HepG2 (cell line): ENCODE data around the gene TCF12. TPM values are rescaled to one million over a fixed set of nuclear protein-coding genes. Genes with fewer than 3 reads are reported as not detected.

Source experiments
- ATAC-seq: fragments of 200-7000 bp; cut with Tn5 transposase; 3 replicates; pipeline ENCODE4 v1.9.1; 2020; ENCODE audit warnings: mild to moderate bottlenecking, moderate library complexity
- BruUV-seq: library from RNA; stranded (reverse); fragments of 400-500 nt; replicated peaks from 2 replicates; lab custom pipeline; 2021; lab: Mats Ljungman, UMichigan
- CTCF ChIA-PET: fragments of 300-600 bp; formaldehyde crosslinking; extraction: SDS; loops from one replicate; lab custom pipeline; 2021; ENCODE audit warnings: low total read pairs, inconsistent platforms, low intra/inter-chr PET ratio; lab: Yijun Ruan, JAX
- POLR2A ChIA-PET: fragments of 350-600 bp; sonication (Branson Sonifier 250); formaldehyde crosslinking; loops from one replicate; lab custom pipeline; 2020; ENCODE audit warnings: antibody characterized with exemption, inconsistent platforms; lab: Yijun Ruan, JAX
- DNase-seq: peaks from one replicate; pipeline ENCODE4 v3.0.0-alpha.2; 2015; ENCODE audit warnings: low spot score
- FAIRE-seq: peaks from 3 replicates; lab custom pipeline; 2011; peaks lifted over from hg19 to GRCh38; lab: Jason Lieb, UNC
- H2AFZ ChIP-seq: one replicate; pipeline ENCODE4 v1.6.1; 2011; ENCODE audit warnings: low read length, inconsistent platforms
- H3K27ac ChIP-seq: fragments of 300-600 bp; 3 replicates; pipeline ENCODE4 v1.8.0; 2011; ENCODE audit warnings: mixed run types, mild to moderate bottlenecking, mixed read lengths, low read length, inconsistent platforms; ENCODE audit not compliant: insufficient read depth; ENCODE audit errors: extremely low read length
- H3K27me3 ChIP-seq, 2 experiments: fragments of 200-600 bp in 1 of 2; 2 replicates in 1 of 2; 3 replicates in 1 of 2; pipeline versions ENCODE4 v1.6.0 to v1.8.0; 2011; ENCODE audit warnings: low read length in 2 of 2, mild to moderate bottlenecking in 2 of 2, moderate library complexity in 2 of 2, inconsistent platforms in 1 of 2; ENCODE audit not compliant: insufficient read depth in 2 of 2, control insufficient read depth in 1 of 2
- H3K36me3 ChIP-seq, 2 experiments: fragments of 200-600 bp in 1 of 2; replicated peaks in 1 of 2; 2 replicates in 1 of 2; 3 replicates in 1 of 2; pipeline versions ENCODE4 v1.5.1 to v1.8.0; 2011; ENCODE audit warnings: low read length in 2 of 2, inconsistent platforms in 1 of 2; ENCODE audit not compliant: insufficient read depth in 2 of 2, control insufficient read depth in 1 of 2
- H3K4me1 ChIP-seq: 2 replicates; pipeline ENCODE4 v1.5.1; 2012; ENCODE audit warnings: low read length, inconsistent platforms; ENCODE audit not compliant: insufficient read depth
- H3K4me2 ChIP-seq: 2 replicates; pipeline ENCODE4 v1.6.0; 2011; ENCODE audit warnings: low read depth, low read length, inconsistent platforms
- H3K4me3 ChIP-seq, 3 experiments: fragments of 200-600 bp in 1 of 3; sonication (generic), shearing (Covaris generic) in 1 of 3; replicated peaks in 1 of 3; 2 replicates each; pipeline ENCODE4 v1.5.1; 2011 to 2016; ENCODE audit warnings: low read length in 3 of 3, inconsistent platforms in 2 of 3, low read depth in 2 of 3, mild to moderate bottlenecking in 2 of 3, control low read depth in 1 of 3, mixed read lengths in 1 of 3; ENCODE audit not compliant: insufficient read depth in 1 of 3
- H3K79me2 ChIP-seq: one replicate; pipeline ENCODE4 v1.6.1; 2011; ENCODE audit warnings: low read length, inconsistent platforms; ENCODE audit not compliant: insufficient read depth
- H3K9ac ChIP-seq: 2 replicates; pipeline ENCODE4 v1.6.0; 2011; ENCODE audit warnings: mild to moderate bottlenecking, low read depth, low read length, inconsistent platforms; ENCODE audit not compliant: insufficient read depth
- H3K9me3 ChIP-seq: 2 replicates; pipeline ENCODE4 v1.5.1; 2012; ENCODE audit warnings: mild to moderate bottlenecking, low read length
- H4K20me1 ChIP-seq: 2 replicates; pipeline ENCODE4 v1.6.0; 2011; ENCODE audit warnings: inconsistent platforms, mild to moderate bottlenecking, low read length, moderate library complexity; ENCODE audit not compliant: insufficient read depth
- AGO1 ChIP-seq: fragments of 200-400 bp; formaldehyde crosslinking; IDR thresholded peaks from 2 replicates; pipeline ENCODE4 v1.6.1; 2017; ENCODE audit warnings: mild to moderate bottlenecking, low read depth, low read length, moderate library complexity; ENCODE audit not compliant: poor library complexity, severe bottlenecking
- CBX1 ChIP-seq: IDR thresholded peaks from one replicate; pipeline ENCODE4 v1.6.1; 2016; ENCODE audit warnings: antibody characterized with exemption, low read depth
- FOXC1 ChIP-seq: sonication (generic); formaldehyde crosslinking; IDR thresholded peaks from 2 replicates; pipeline ENCODE4 v1.8.0; 2022; ENCODE audit warnings: mild to moderate bottlenecking, missing genetic modification reagents, borderline replicate concordance
- FOXJ3 ChIP-seq: sonication (generic); formaldehyde crosslinking; IDR thresholded peaks from 2 replicates; pipeline ENCODE4 v1.4.0; 2020; ENCODE audit warnings: missing genetic modification reagents, mild to moderate bottlenecking, borderline replicate concordance
- HBP1 ChIP-seq: IDR thresholded peaks from 2 replicates; pipeline ENCODE4 v1.6.1; 2016; ENCODE audit warnings: low read depth, control low read depth
- HDAC6 ChIP-seq: fragments of 200-600 bp; sonication (generic); IDR thresholded peaks from 2 replicates; pipeline ENCODE4 v1.7.0; 2017; ENCODE audit warnings: mild to moderate bottlenecking, antibody characterized with exemption, low read length, low read depth
- HNRNPH1 ChIP-seq: fragments of 200-400 bp; formaldehyde crosslinking; optimal IDR thresholded peaks from 2 replicates; pipeline ENCODE3; 2017; ENCODE audit warnings: mild to moderate bottlenecking, low read depth, low read length
- LCORL ChIP-seq, 2 experiments: fragments of 450-650 bp in 1 of 2; sonication (generic) in 1 of 2; formaldehyde crosslinking in 1 of 2; IDR thresholded peaks; 2 replicates each; pipeline versions ENCODE4 v1.5.0 to v1.6.1; 2017 to 2020; ENCODE audit warnings: antibody characterized with exemption in 1 of 2, missing genetic modification reagents in 1 of 2
- MAFG ChIP-seq: sonication (generic); formaldehyde crosslinking; IDR thresholded peaks from 2 replicates; pipeline ENCODE4 v1.5.1; 2020; ENCODE audit warnings: mild to moderate bottlenecking, missing genetic modification reagents
- MBNL3 ChIP-seq: fragments of 250-450 bp; sonication (Bioruptor Pico); conservative IDR thresholded peaks from 2 replicates; pipeline ENCODE4 v1.8.0; 2022; ENCODE audit warnings: mild to moderate bottlenecking, inconsistent platforms
- MTA3 ChIP-seq: sonication (generic); formaldehyde crosslinking; IDR thresholded peaks from 2 replicates; pipeline ENCODE4 v1.4.0; 2020; ENCODE audit warnings: missing genetic modification reagents
- NFE2 ChIP-seq: sonication (generic); formaldehyde crosslinking; IDR thresholded peaks from 2 replicates; pipeline ENCODE4 v1.4.0; 2020; ENCODE audit warnings: missing genetic modification reagents
- PRDM15 ChIP-seq: sonication (generic); formaldehyde crosslinking; IDR thresholded peaks from 2 replicates; pipeline ENCODE4 v1.4.0; 2020; ENCODE audit warnings: missing genetic modification reagents
- SP1 ChIP-seq, 2 experiments: fragments of 450-650 bp in 1 of 2; sonication (generic) in 1 of 2; formaldehyde crosslinking in 1 of 2; IDR thresholded peaks; 2 replicates each; pipeline versions ENCODE4 v1.4.0 to v1.6.1; 2016 to 2020; ENCODE audit warnings: missing genetic modification reagents in 1 of 2
- ZNF180 ChIP-seq: sonication (generic); formaldehyde crosslinking; IDR thresholded peaks from 2 replicates; pipeline ENCODE4 v1.4.0; 2020; ENCODE audit warnings: low read depth, missing genetic modification reagents, borderline replicate concordance
- ZNF512 ChIP-seq: sonication (generic); formaldehyde crosslinking; IDR thresholded peaks from 2 replicates; pipeline ENCODE4 v1.4.0; 2020; ENCODE audit warnings: mild to moderate bottlenecking, missing genetic modification reagents
- ZNF737 ChIP-seq: sonication (generic); formaldehyde crosslinking; IDR thresholded peaks from 2 replicates; pipeline ENCODE4 v1.5.0; 2020; ENCODE audit warnings: missing genetic modification reagents, mild to moderate bottlenecking, borderline replicate concordance
- ZSCAN25 ChIP-seq: sonication (generic); formaldehyde crosslinking; IDR thresholded peaks from 2 replicates; pipeline ENCODE4 v1.8.0; 2022; ENCODE audit warnings: mild to moderate bottlenecking, missing genetic modification reagents
- WGBS: methylation state at CpG from one replicate; pipeline ENCODE4 v1.1.6; 2017; ENCODE audit warnings: low lambda C conversion rate; 5-methylcytosine and 5-hydroxymethylcytosine counted together
- in situ Hi-C: cut with HindIII; loops from 2 replicates; pipeline ENCODE4 v1.10.0; 2017; ENCODE audit warnings: low pct_unique_long_range_greater_than_20kb; ENCODE audit not compliant: extremely low pct_ligation_motif_present
- intact Hi-C: fragments of 100-400 bp; cut with micrococcal nuclease; formaldehyde crosslinking; loops from one replicate; pipeline ENCODE4 v1.10.0; 2022; ENCODE audit not compliant: unreplicated experiment
- polyA plus RNA-seq, 8 experiments: library from polyadenylated mRNA; depleted of rRNA in 3 of 8; stranded (reverse) in 7 of 8; unstranded in 1 of 8; fragments of >200 nt; fragmentation: Illumina TruSeq in 4 of 8; extraction: Trizol in 4 of 8; gene quantifications; 2 replicates each; pipeline versions ENCODE4 v1.2.1 to v1.2.3, GENCODE V29; 2011 to 2016; ENCODE audit warnings: low read depth in 4 of 8, missing spikeins in 1 of 8, mixed read lengths in 1 of 8; ENCODE audit not compliant: insufficient read depth in 1 of 8
- total RNA-seq, 5 experiments: library from RNA; depleted of rRNA; stranded (reverse); fragments of >200 nt; fragmentation: Illumina TruSeq; extraction: Trizol; gene quantifications; 2 replicates each; pipeline ENCODE4 v1.2.3, GENCODE V29; 2016; ENCODE audit warnings: low read depth in 1 of 5

Gene TCF12
- total and polyA plus RNA-seq, 2 of the 13 experiments (the other 11 are each of a cell fraction or from before 2014, with no cell fraction given): 48.6 to 51.1 TPM

- no peaks in the 10 kb centered on the region for H3K9me3 ChIP-seq
- TF ChIP-seq FOXC1 (CRISPR knock-in tag): no peak
- TF ChIP-seq CBX1: no peak
- no peak for TF ChIP-seq MBNL3 (CRISPR knock-in tag)
- TF ChIP-seq MTA3 (CRISPR knock-in tag): no peak
- TF ChIP-seq PRDM15 (CRISPR knock-in tag): no peak
- TF ChIP-seq SP1 (IDR thresholded peaks at IDR 0.05): no peak
- TF ChIP-seq SP1 (CRISPR knock-in tag; IDR thresholded peaks at IDR 0.05): no peak
- no peak for TF ChIP-seq FOXJ3 (CRISPR knock-in tag)
- TF ChIP-seq AGO1: no peak
- TF ChIP-seq NFE2 (CRISPR knock-in tag): no peak
- no peak for TF ChIP-seq ZNF180 (CRISPR knock-in tag)
- TF ChIP-seq ZNF512: no peak
- TF ChIP-seq HDAC6: no peak
- TF ChIP-seq HNRNPH1: no peak
- TF ChIP-seq ZSCAN25 (CRISPR knock-in tag): no peak
- TF ChIP-seq LCORL (IDR thresholded peaks at IDR 0.05): no peak
- TF ChIP-seq LCORL (CRISPR knock-in tag; IDR thresholded peaks at IDR 0.05): no peak
- no peak for TF ChIP-seq HBP1 (CRISPR knock-in tag)
- TF ChIP-seq ZNF737: no peak
- no peak for TF ChIP-seq MAFG (CRISPR knock-in tag)
- TF ChIP-seq, all 625 proteins: peak for 0
- no peaks in the 10 kb centered on the region for H3K79me2 ChIP-seq
- ATAC-seq (no peak), DNase-seq (no peak), FAIRE-seq (no peak)
- no TSS peak for BruUV-seq
- CTCF ChIA-PET: no interaction called here
- H3K27ac ChIP-seq: no peak overlapping the region
- H3K4me3 ChIP-seq: no peak overlapping the region
- 0 out of 2 replicates have a peak, but pooled peaks cover 3% of the 10 kb centered on the region for H4K20me1 ChIP-seq
- H3K36me3 ChIP-seq: no peaks in the 10 kb centered on the region; a peak in 1 of 5 replicates
- H3K4me1 ChIP-seq: peaks cover 13% of the 10 kb centered on the region
- in situ Hi-C loops: no loop called here
- H3K27me3 ChIP-seq: no peaks in the 10 kb centered on the region
- no peak overlapping the region for H3K9ac ChIP-seq
- 97% methylated on average over 11 of the region's 11 CpGs for WGBS
- no peak overlapping the region for H2AFZ ChIP-seq
- H3K4me2 ChIP-seq: no peak overlapping the region
- POLR2A ChIA-PET: no interaction called here
- intact Hi-C loops: no loop called here
These were observed 286.8 kb downstream of the TCF12 start for GRCh38 chr15:57205027-57205855.
